ENCODE measurements around the gene MMAB. TPM values are rescaled to one million over a fixed set of nuclear protein-coding genes. Genes with fewer than 3 reads are reported as not detected.

MMAB gene
- 10 to 100 TPM; 23.1 to 79.2 TPM for total RNA-seq

DNA sequence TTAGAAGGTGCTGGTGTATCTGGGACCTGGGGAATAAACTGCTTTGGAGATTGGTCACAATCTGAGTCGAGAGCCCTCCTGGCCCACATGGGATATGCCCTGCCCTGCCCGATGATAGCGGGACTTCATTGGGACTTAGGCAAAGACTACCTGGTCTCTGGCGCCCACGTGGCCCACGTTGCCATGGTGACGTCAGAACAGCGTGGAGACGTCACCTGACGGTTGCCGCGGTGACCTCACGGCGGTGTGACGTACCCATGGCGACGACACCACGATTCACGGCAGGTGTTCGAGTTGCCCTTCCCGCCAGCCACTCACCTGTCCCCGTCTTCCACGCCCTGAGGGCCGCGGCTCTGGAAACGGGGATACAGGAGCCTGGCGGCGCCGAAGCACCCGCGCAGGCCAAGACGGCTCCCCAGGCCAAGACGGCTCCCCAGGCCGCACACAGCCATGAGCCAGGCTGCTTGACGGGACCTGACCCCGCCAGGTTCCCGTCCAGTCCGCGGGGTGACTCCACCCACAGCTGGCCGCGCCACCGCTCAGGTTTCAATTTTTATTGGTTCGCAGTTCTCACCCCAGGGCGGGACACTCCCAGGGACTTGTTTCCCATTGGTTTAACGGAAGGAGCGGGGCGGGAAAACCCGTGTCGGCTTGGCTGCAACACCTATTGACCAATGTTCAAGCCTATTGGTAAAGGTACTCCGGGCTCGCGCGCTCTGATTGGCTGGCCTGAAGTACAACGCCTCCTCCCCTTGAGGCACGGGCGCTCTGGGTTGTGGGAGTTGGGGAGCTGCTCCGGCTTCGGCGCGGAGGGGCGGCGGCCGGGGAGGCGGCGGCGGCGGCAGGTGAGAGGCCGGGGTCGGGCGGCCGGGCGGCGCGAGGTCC, at the start of gene MMAB, which contains the start of gene MVK:
MMAB (minus strand) TSS at position 476 of the 885 bp plus-strand sequence; CDS start at position 452, 24 bp downstream.
MVK (plus strand) TSS at position 766 of the 885 bp plus-strand sequence. CDS start 1,029 bp downstream, outside the sequence.
- intact Hi-C loops (cut with DNase I), result loop anchor here (10.0 kb wide), 1 partner anchor 148 kb away; no protein-coding TSS in a partner anchor
- Histone ChIP-seq H3K27me3 (replicated peaks; ENCODE audit: insufficient read depth) (no peaks in the 10 kb centered on the region), H3K36me3 (no peaks in the 10 kb centered on the region), H3K4me3 (peak within 1 kb of the TSS; percentile 60 to 76), H3K27ac (peak within 1 kb of the TSS; percentile 80 to 90), H3K4me1 (replicated peaks) (peaks cover 4% of the 10 kb centered on the region), H3K9me3 (no peaks in the 10 kb centered on the region)
- TF ChIP-seq, protein P1, sequence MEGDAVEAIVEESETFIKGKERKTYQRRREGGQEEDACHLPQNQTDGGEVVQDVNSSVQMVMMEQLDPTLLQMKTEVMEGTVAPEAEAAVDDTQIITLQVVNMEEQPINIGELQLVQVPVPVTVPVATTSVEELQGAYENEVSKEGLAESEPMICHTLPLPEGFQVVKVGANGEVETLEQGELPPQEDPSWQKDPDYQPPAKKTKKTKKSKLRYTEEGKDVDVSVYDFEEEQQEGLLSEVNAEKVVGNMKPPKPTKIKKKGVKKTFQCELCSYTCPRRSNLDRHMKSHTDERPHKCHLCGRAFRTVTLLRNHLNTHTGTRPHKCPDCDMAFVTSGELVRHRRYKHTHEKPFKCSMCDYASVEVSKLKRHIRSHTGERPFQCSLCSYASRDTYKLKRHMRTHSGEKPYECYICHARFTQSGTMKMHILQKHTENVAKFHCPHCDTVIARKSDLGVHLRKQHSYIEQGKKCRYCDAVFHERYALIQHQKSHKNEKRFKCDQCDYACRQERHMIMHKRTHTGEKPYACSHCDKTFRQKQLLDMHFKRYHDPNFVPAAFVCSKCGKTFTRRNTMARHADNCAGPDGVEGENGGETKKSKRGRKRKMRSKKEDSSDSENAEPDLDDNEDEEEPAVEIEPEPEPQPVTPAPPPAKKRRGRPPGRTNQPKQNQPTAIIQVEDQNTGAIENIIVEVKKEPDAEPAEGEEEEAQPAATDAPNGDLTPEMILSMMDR (IDR thresholded peaks at IDR 0.05), result peak in 2 of 4 experiments; percentile 11 to 14
- peak; percentile 97 for TF ChIP-seq POLR2AphosphoS5 (IDR thresholded peaks at IDR 0.05)
- peak; percentile 43 for TF ChIP-seq POLR2A (IDR thresholded peaks at IDR 0.05)
- under 1% methylated on average over 73 of the region's 74 CpGs for WGBS
- peak; percentile 99 for DNase-seq (ENCODE audit: low spot score)

DNA sequence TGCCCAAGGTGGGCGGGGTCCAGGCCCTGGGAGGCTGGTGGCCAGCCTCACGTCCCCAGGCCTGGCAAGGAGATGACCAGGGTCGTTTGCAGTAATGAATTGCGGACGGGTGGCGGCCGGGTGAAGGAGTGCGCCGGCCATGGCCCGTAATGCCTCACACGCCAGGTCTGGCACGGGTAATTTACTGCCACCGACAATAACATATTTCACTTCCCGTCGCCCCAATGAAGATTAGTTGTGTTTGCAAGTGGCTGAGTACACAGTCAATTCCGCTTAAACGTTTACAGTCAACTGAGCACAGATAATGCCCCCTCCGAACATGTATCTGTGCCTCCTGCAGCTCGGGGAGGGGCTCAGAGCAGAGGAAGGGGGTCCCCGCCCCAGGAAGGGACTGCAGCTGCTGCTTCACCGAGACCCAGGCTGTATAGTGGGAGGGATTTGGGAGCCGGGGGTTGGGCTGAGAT, 48.6 kb upstream of the MMAB start:
- whole genome bisulfite sequencing, result 22% methylated on average over 22 of the region's 22 CpGs
- H3K27me3 ChIP-seq (replicated peaks; ENCODE audit: insufficient read depth), result no peaks in the 10 kb centered on the region

DNA sequence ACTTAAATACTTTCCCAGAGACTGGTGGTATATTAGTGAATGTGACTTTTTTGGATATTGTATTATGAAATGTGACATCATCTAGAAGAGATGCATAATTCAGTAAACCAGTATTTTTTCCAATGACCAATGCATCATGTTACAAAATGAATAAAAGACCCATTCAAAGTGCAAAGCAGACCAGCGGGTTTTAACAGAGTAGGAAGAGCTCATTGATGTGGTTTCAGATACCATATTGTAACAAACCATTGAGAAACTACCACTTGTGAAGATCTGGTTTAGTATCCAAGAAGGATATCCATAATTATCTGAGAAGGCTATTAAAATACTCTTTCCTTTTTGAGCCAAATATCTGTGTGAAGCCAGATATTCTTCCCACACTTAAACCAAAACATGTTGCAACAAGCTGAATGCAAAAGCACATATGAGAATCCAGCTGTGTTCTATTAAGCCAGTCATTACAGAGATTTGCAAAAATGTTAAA, 47.9 kb upstream of the MMAB start:
- WGBS, result 27% methylated on average over 1 of the region's 1 CpG
- intact Hi-C loops (cut with DNase I), result no loop called here
- TF ChIP-seq, protein P1 (IDR thresholded peaks at IDR 0.05), result no peak
- no peak for TF ChIP-seq POLR2AphosphoS5 (IDR thresholded peaks at IDR 0.05)
- no peak for TF ChIP-seq POLR2A (IDR thresholded peaks at IDR 0.05)
- Histone ChIP-seq H3K36me3 (no peaks in the 10 kb centered on the region), H3K4me1 (replicated peaks) (no peaks in the 10 kb centered on the region), H3K4me3 (no peak overlapping the region), H3K27me3 (replicated peaks; ENCODE audit: insufficient read depth) (no peaks in the 10 kb centered on the region), H3K9me3 (no peaks in the 10 kb centered on the region), H3K27ac (no peak overlapping the region)
- DNase-seq (ENCODE audit: low spot score), result no peak

More for the DNA sequence above, 48.6 kb upstream of the MMAB start:
- Histone ChIP-seq H3K36me3 (no peaks in the 10 kb centered on the region), H3K27ac (no peak overlapping the region), H3K4me3 (no peak overlapping the region), H3K9me3 (no peaks in the 10 kb centered on the region), H3K4me1 (replicated peaks) (no peaks in the 10 kb centered on the region)
- no peak for DNase-seq (ENCODE audit: low spot score)
- TF ChIP-seq POLR2A (IDR thresholded peaks at IDR 0.05) (no peak), POLR2AphosphoS5 (IDR thresholded peaks at IDR 0.05) (no peak)
- TF ChIP-seq, protein P1 (IDR thresholded peaks at IDR 0.05), result no peak
- intact Hi-C loops (cut with DNase I), result no loop called here

DNA sequence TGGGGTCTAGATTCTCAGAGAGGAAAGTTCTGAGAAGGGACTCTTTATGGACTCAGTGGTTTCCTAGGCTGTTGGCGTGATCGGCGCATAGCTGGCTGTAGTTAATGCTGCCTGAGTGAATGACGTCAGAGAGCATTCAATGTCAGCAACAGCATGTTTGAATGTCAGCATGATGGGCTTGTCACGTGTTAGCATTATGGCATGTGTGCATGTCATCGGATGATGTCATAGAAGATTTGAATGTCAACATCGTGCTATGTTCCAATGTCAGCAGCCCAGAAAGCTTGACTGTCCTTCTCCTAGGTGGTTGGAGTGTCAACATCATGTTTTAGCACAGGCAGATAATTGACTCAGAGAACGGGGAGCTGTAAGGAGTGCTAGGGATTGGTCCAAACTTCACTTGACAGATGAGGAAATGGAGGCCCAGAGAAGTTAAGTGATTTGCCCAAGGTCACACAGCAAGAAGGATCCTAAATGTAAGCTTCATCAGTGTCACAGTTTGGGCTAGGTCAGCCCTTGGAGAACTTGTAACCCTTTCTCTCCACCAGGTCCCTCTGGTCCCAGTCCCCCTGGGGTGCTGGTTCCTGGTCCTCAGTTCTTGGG, 45.8 kb upstream of the MMAB start:
- DNase-seq (ENCODE audit: low spot score), result no peak
- Histone ChIP-seq H3K9me3 (no peaks in the 10 kb centered on the region), H3K27me3 (replicated peaks; ENCODE audit: insufficient read depth) (no peaks in the 10 kb centered on the region), H3K27ac (no peak overlapping the region), H3K4me1 (replicated peaks) (no peaks in the 10 kb centered on the region), H3K36me3 (no peaks in the 10 kb centered on the region), H3K4me3 (no peak overlapping the region)
- TF ChIP-seq POLR2AphosphoS5 (IDR thresholded peaks at IDR 0.05) (no peak), POLR2A (IDR thresholded peaks at IDR 0.05) (no peak)
- TF ChIP-seq, protein P1 (IDR thresholded peaks at IDR 0.05), result no peak
- intact Hi-C loops (cut with DNase I), result no loop called here
- 94% methylated on average over 8 of the region's 8 CpGs for WGBS
